K562 (cell line): ENCODE results near the gene JPH3. TPM values are rescaled to one million over a fixed set of nuclear protein-coding genes. Genes with fewer than 3 reads are reported as not detected.
A peak's percentile ranks its signal among the peaks of the same experiment; 100 is the strongest.

Experiments
- ATAC-seq: fragments of 200-7000 bp; cut with Tn5 transposase; 3 replicates; pipeline ENCODE4 v1.9.1; 2020; ENCODE audit warnings: moderate library complexity
- BruUV-seq: library from RNA; stranded (reverse); fragments of 400-500 nt; replicated peaks from 2 replicates; lab custom pipeline; 2021; lab: Mats Ljungman, UMichigan
- CTCF ChIA-PET: fragments of 300-600 bp; formaldehyde crosslinking; extraction: SDS; loops from one replicate; lab custom pipeline; 2021; ENCODE audit warnings: low intra/inter-chr PET ratio; lab: Yijun Ruan, JAX
- POLR2A ChIA-PET: fragments of 300-600, 350-650 bp; sonication (Branson Sonifier 250); formaldehyde crosslinking; extraction: SDS; loops from one replicate; lab custom pipeline; 2021; ENCODE audit warnings: antibody characterized with exemption, inconsistent platforms; lab: Yijun Ruan, JAX
- DNase-seq, 4 experiments: peaks; one replicate each; pipeline versions ENCODE4 v3.0.0 to v3.0.0-alpha.2; 2011 to 2018; ENCODE audit warnings: low spot score in 3 of 4, mixed read lengths in 3 of 4; ENCODE audit errors: extremely low read depth in 1 of 4
- FAIRE-seq: peaks from 2 replicates; lab custom pipeline; 2011; peaks lifted over from hg19 to GRCh38; lab: Jason Lieb, UNC
- H2AFZ ChIP-seq: 2 replicates; pipeline ENCODE4 v1.6.0; 2011; ENCODE audit warnings: low read depth, low read length, control low read depth, inconsistent platforms
- H3K27ac ChIP-seq: fragments of 200-600 bp; 3 replicates; pipeline ENCODE4 v1.8.0; 2011; ENCODE audit warnings: low read depth, mild to moderate bottlenecking, control low read depth, inconsistent platforms, low read length, moderate library complexity, mixed read lengths; ENCODE audit errors: extremely low read depth
- H3K27me3 ChIP-seq, 2 experiments: fragments of 300-600 bp in 1 of 2; 2 replicates in 1 of 2; 3 replicates in 1 of 2; pipeline versions ENCODE4 v1.6.0 to v1.8.0; 2011; ENCODE audit warnings: inconsistent platforms in 2 of 2, low read length in 2 of 2, mild to moderate bottlenecking in 1 of 2, mixed read lengths in 1 of 2, moderate library complexity in 1 of 2; ENCODE audit not compliant: control insufficient read depth in 2 of 2, insufficient read depth in 2 of 2
- H3K36me3 ChIP-seq: fragments of 300-600 bp; 3 replicates; pipeline ENCODE4 v1.8.0; 2011; ENCODE audit warnings: mild to moderate bottlenecking, low read length, inconsistent platforms; ENCODE audit not compliant: control insufficient read depth, insufficient read depth
- H3K4me1 ChIP-seq, 2 experiments: fragments of 200-600 bp in 1 of 2; replicated peaks in 1 of 2; 2 replicates in 1 of 2; 3 replicates in 1 of 2; pipeline versions ENCODE4 v1.5.1 to v1.8.0; 2011; ENCODE audit warnings: inconsistent platforms in 2 of 2, low read length in 2 of 2, mild to moderate bottlenecking in 1 of 2, mixed read lengths in 1 of 2, moderate library complexity in 1 of 2; ENCODE audit not compliant: control insufficient read depth in 2 of 2, insufficient read depth in 2 of 2
- H3K4me2 ChIP-seq: 2 replicates; pipeline ENCODE4 v1.6.1; 2011; ENCODE audit warnings: low read length, control low read depth, inconsistent platforms, mixed read lengths; ENCODE audit not compliant: insufficient read depth
- H3K4me3 ChIP-seq: fragments of 200-600 bp; sonication (generic), shearing (Covaris generic); 2 replicates; pipeline ENCODE4 v1.5.1; 2016; ENCODE audit warnings: control low read depth, inconsistent platforms
- H3K79me2 ChIP-seq: fragments of 200-600 bp; 3 replicates; pipeline ENCODE4 v1.8.0; 2011; ENCODE audit warnings: low read length, inconsistent platforms; ENCODE audit not compliant: control insufficient read depth, insufficient read depth
- H3K9ac ChIP-seq, 2 experiments: 2 replicates each; pipeline versions ENCODE4 v1.6.0 to v1.6.1; 2011; ENCODE audit warnings: low read depth in 2 of 2, low read length in 2 of 2, control low read depth in 1 of 2, inconsistent platforms in 1 of 2, mild to moderate bottlenecking in 1 of 2, mixed read lengths in 1 of 2; ENCODE audit not compliant: insufficient read depth in 1 of 2
- H3K9me1 ChIP-seq: one replicate; pipeline ENCODE4 v1.6.0; 2011; ENCODE audit warnings: inconsistent platforms, mild to moderate bottlenecking, low read length, moderate library complexity; ENCODE audit not compliant: control insufficient read depth, insufficient read depth
- H3K9me3 ChIP-seq: replicated peaks from 2 replicates; pipeline ENCODE4 v1.5.1; 2011; ENCODE audit warnings: low read depth, low read length, inconsistent platforms; ENCODE audit not compliant: control insufficient read depth, insufficient read depth
- H4K20me1 ChIP-seq: replicated peaks from 2 replicates; pipeline ENCODE4 v1.6.1; 2011; ENCODE audit warnings: low read length, inconsistent platforms, mixed read lengths; ENCODE audit not compliant: control insufficient read depth, insufficient read depth
- CBFA2T2 ChIP-seq: fragments of 450-650 bp; conservative IDR thresholded peaks from 2 replicates; pipeline ENCODE4 v1.6.1; 2017; ENCODE audit warnings: mild to moderate bottlenecking
- CEBPG ChIP-seq, 3 experiments: fragments of 200-800 bp in 1 of 3; sonication (Bioruptor generic) in 1 of 3; sonication (generic) in 1 of 3; formaldehyde crosslinking in 1 of 3; IDR thresholded peaks in 2 of 3; conservative IDR thresholded peaks in 1 of 3; 2 replicates each; pipeline versions ENCODE4 v1.6.1 to v1.8.0; 2016 to 2022; ENCODE audit warnings: missing compliant biosample characterization in 2 of 3, missing genetic modification characterization in 2 of 3, mild to moderate bottlenecking in 1 of 3, missing genetic modification reagents in 1 of 3
- CHD2 ChIP-seq: IDR thresholded peaks from 2 replicates; pipeline ENCODE4 v1.6.1; 2011; ENCODE audit warnings: low read depth, low read length
- HMGN3 ChIP-seq: IDR thresholded peaks from 2 replicates; pipeline ENCODE4 v1.6.1; 2011; ENCODE audit warnings: borderline replicate concordance, low read depth, mild to moderate bottlenecking, mixed read lengths, low read length; ENCODE audit not compliant: insufficient read length; ENCODE audit errors: extremely low read depth
- MEF2D ChIP-seq: conservative IDR thresholded peaks from 2 replicates; pipeline ENCODE4 v1.6.1; 2016; ENCODE audit warnings: low read depth, missing genetic modification characterization, missing compliant biosample characterization
- NFE2L1 ChIP-seq: fragments of 450-650 bp; IDR thresholded peaks from 2 replicates; pipeline ENCODE4 v1.6.1; 2016; ENCODE audit warnings: missing genetic modification characterization, low read depth, mild to moderate bottlenecking, missing compliant biosample characterization, moderate library complexity, borderline replicate concordance
- NUFIP1 ChIP-seq: fragments of 450-650 bp; IDR thresholded peaks from 2 replicates; pipeline ENCODE4 v1.6.1; 2018; ENCODE audit not compliant: partially characterized antibody
- RFX5 ChIP-seq: IDR thresholded peaks from 2 replicates; pipeline ENCODE4 v1.6.1; 2011; ENCODE audit warnings: low read depth, mild to moderate bottlenecking, improper control_type of control experiment, low read length
- TRIM28 ChIP-seq: fragments of 450-650 bp; IDR thresholded peaks from 2 replicates; pipeline ENCODE4 v1.6.1; 2017
- YY1 ChIP-seq, 3 experiments: IDR thresholded peaks; 2 replicates each; pipeline ENCODE4 v1.6.1; 2011; ENCODE audit warnings: low read length in 2 of 3, mild to moderate bottlenecking in 2 of 3, moderate library complexity in 2 of 3, borderline replicate concordance in 1 of 3, control low read depth in 1 of 3, low read depth in 1 of 3; ENCODE audit not compliant: insufficient read depth in 3 of 3, insufficient replicate concordance in 2 of 3, control insufficient read depth in 1 of 3, insufficient read length in 1 of 3; ENCODE audit errors: extremely low read depth in 1 of 3
- ZNF384 ChIP-seq: IDR thresholded peaks from 2 replicates; pipeline ENCODE4 v1.6.1; 2012; ENCODE audit warnings: low read depth, low read length, improper control_type of control experiment
- ZNF592 ChIP-seq: fragments of 450-650 bp; IDR thresholded peaks from 2 replicates; pipeline ENCODE4 v1.6.1; 2017; ENCODE audit warnings: antibody characterized with exemption, mild to moderate bottlenecking
- WGBS: fragments of 100-300 bp; shearing (Covaris generic); methylation state at CpG from one replicate; pipeline ENCODE4 v1.1.6; 2016; ENCODE audit warnings: low coverage, mixed read lengths; ENCODE audit not compliant: insufficient coverage; ENCODE audit errors: missing lambda C conversion rate; 5-methylcytosine and 5-hydroxymethylcytosine counted together
- in situ Hi-C: fragments of 300-500 bp; cut with MboI; formaldehyde crosslinking; loops from 4 replicates; pipeline ENCODE4 v1.15.0; 2018; ENCODE audit warnings: inconsistent platforms, mixed read lengths
- intact Hi-C: fragments of 100-400 bp; cut with micrococcal nuclease; formaldehyde crosslinking; loops from 2 replicates; pipeline ENCODE4 v1.14.2; 2022
- polyA plus RNA-seq, 8 experiments: library from polyadenylated mRNA; depleted of rRNA in 4 of 8; stranded (reverse) in 5 of 8; unstranded in 3 of 8; fragments of >200 nt; fragmentation: Nextera tagmentation in 2 of 8; fragmentation: Illumina TruSeq in 1 of 8; extraction: Ambion mirVana in 2 of 8; extraction: Trizol in 1 of 8; gene quantifications; 2 replicates each; pipeline versions ENCODE4 v1.2.1 to v1.2.3, GENCODE V29; 2011 to 2014; ENCODE audit warnings: inconsistent platforms in 1 of 8, missing spikeins in 1 of 8
- total RNA-seq, 7 experiments: library from RNA; depleted of rRNA in 6 of 7; stranded (reverse); fragments of >200 nt in 6 of 7; fragmentation: Illumina TruSeq in 2 of 7; extraction: Trizol in 2 of 7; gene quantifications; 2 replicates each; pipeline versions ENCODE4 v1.2.1 to v1.2.3, GENCODE V29; 2011 to 2021; ENCODE audit warnings: low replicate concordance in 1 of 7
- TF ChIP-seq, protein P1 (sequence below), 2 experiments: fragments of 450-650 bp in 1 of 2; sonication (generic) in 1 of 2; formaldehyde crosslinking in 1 of 2; IDR thresholded peaks in 1 of 2; conservative IDR thresholded peaks in 1 of 2; 2 replicates each; pipeline versions ENCODE4 v1.6.1 to v1.8.1; 2016 to 2023; ENCODE audit warnings: mild to moderate bottlenecking in 2 of 2, moderate library complexity in 2 of 2, inconsistent platforms in 1 of 2, missing genetic modification reagents in 1 of 2

Gene JPH3
- total and polyA plus RNA-seq, 9 of the 15 experiments (the other 6 are each of a cell fraction or from before 2014, with no cell fraction given), result 0.01 TPM; not detected in 8

GRCh38 chr16:87637357-87637756 is 35.0 kb downstream of the JPH3 start (continued):
- TF ChIP-seq CEBPG (CRISPR knock-in tag; IDR thresholded peaks at IDR 0.05) (no peak), CEBPG (tag; conservative IDR thresholded peaks at IDR 0.05 in 1 of 2, IDR thresholded peaks at IDR 0.05 in 1 of 2) (peak in 1 of 2 experiments; percentile 6; a peak in 1 of 4 replicates), CBFA2T2 (0 out of 2 replicates have a peak, but pooled peaks have one; percentile 18)

GRCh38 chr16:87638736-87639135 is 36.4 kb downstream of the JPH3 start:
- FAIRE-seq, result no peak
- Histone ChIP-seq H3K9ac (no peak overlapping the region), H3K79me2 (no peaks in the 10 kb centered on the region), H3K27me3 (peaks cover 37 to 89% of the 10 kb centered on the region in 2 experiments), H3K36me3 (no peaks in the 10 kb centered on the region), H3K4me2 (no peak overlapping the region), H3K9me3 (no peaks in the 10 kb centered on the region), H3K4me3 (no peak overlapping the region), H3K9me1 (peaks cover 4% of the 10 kb centered on the region), H3K27ac (no peak overlapping the region), H3K4me1 (peaks cover 0 to 18% of the 10 kb centered on the region in 2 experiments; a peak in 3 of 5 replicates), H2AFZ (no peak overlapping the region), H4K20me1 (peaks cover 11% of the 10 kb centered on the region; the same call in 1 of the 2 replicates)
- intact Hi-C loops (loop anchor here (5.0 to 10.0 kb wide), 4 partner anchors 86 to 1076 kb away; partner anchors contain the start of gene MAP1LC3B), in situ Hi-C loops (loop anchor here (5.0 to 25.0 kb wide), 2 partner anchors 51 to 1076 kb away; partner anchors contain the start of genes FOXC2 and MTHFSD)
- 10% methylated on average over 9 of the region's 10 CpGs for WGBS
- ChIA-PET CTCF (interaction anchor here (3.5 kb wide), 1 partner anchor 50 kb away, joined by 22 read pairs; no protein-coding TSS in a partner anchor), POLR2A (interaction anchor here (1.0 kb wide), 1 partner anchor 57 kb away, joined by 4 read pairs; no protein-coding TSS in a partner anchor)
- ATAC-seq, result no peak
- no peak for DNase-seq
- BruUV-seq, result no TSS peak
- TF ChIP-seq NFE2L1 (no peak), TRIM28 (no peak), NUFIP1 (no peak), RFX5 (no peak), HMGN3 (no peak), MEF2D (tag) (no peak), ZNF384 (no peak), CHD2 (no peak), ZNF592 (no peak), YY1 (IDR thresholded peaks at IDR 0.05; ENCODE audit: borderline replicate concordance in 1 of 3, control insufficient read depth in 1 of 3, extremely low read depth in 1 of 3, insufficient read depth in 3 of 3, insufficient read length in 1 of 3, insufficient replicate concordance in 2 of 3, low read depth in 1 of 3, low read length in 2 of 3) (no peak)
- TF ChIP-seq, protein P1, sequence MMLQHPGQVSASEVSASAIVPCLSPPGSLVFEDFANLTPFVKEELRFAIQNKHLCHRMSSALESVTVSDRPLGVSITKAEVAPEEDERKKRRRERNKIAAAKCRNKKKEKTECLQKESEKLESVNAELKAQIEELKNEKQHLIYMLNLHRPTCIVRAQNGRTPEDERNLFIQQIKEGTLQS (IDR thresholded peaks at IDR 0.05), result no peak
- TF ChIP-seq, protein P1 (CRISPR knock-in tag; conservative IDR thresholded peaks at IDR 0.05), result no peak
